ENCODE data around the gene DDI2. TPM values are rescaled to one million over a fixed set of nuclear protein-coding genes. Genes with fewer than 3 reads are reported as not detected.

DDI2 gene
- total and polyA plus RNA-seq, 5 donors from 2014 or later: 3.2 to 61.2 (median 6.8) TPM

- H3K4me3 ChIP-seq (ENCODE audit: low read depth, low read length): peak overlapping the region; percentile 44
- H3K4me1 ChIP-seq (ENCODE audit: control insufficient read depth, insufficient read depth, low read length, poor library complexity, severe bottlenecking): peaks cover 31% of the 10 kb centered on the region
- peaks cover 0 to 3% (median 0%) of the 10 kb centered on the region in 7 donors for H3K9me3 Mint-ChIP-seq
- peak overlapping the region; percentile 38 to 90 (median 65) for H3K27ac Mint-ChIP-seq
- H3K4me3 Mint-ChIP-seq: peak overlapping the region; percentile 88 to 91 (median 88)
- peak overlapping the region; percentile 85 for H3K27ac ChIP-seq (ENCODE audit: insufficient read depth, low read length, poor library complexity, severe bottlenecking)
- H3K27me3 ChIP-seq (ENCODE audit: control insufficient read depth, insufficient read depth, low read length): no peaks in the 10 kb centered on the region
- ATAC-seq (ENCODE audit: low read depth in 2 of 2) (no peak), DNase-seq (no peak)
- H3K9me3 ChIP-seq (ENCODE audit: control insufficient read depth in 2 of 2, low read length in 2 of 2): no peaks in the 10 kb centered on the region
- H3K27me3 Mint-ChIP-seq: peaks cover 4% of the 10 kb centered on the region
- peaks cover 22 to 37% (median 25%) of the 10 kb centered on the region in 4 donors for H3K4me1 Mint-ChIP-seq
- peaks cover 6% of the 10 kb centered on the region for H3K36me3 Mint-ChIP-seq
- no peaks in the 10 kb centered on the region for H3K36me3 ChIP-seq (ENCODE audit: control insufficient read depth, insufficient read depth, low read length)
These were observed 66.2 kb downstream of the DDI2 start for GRCh38 chr1:15683345-15684039.

GRCh38 chr1:15684042-15684461 is 66.8 kb downstream of the DDI2 start, which contains the start of gene PLEKHM2:
Gene PLEKHM2, plus strand, starts transcription at chr1:15684320. Its CDS starts 239 bp downstream, at chr1:15684559.
- Mint-ChIP-seq H3K27ac (peak within 1 kb of the TSS; percentile 91 to 95 (median 92)), H3K27me3 (peaks cover 4% of the 10 kb centered on the region), H3K4me3 (peak within 1 kb of the TSS; percentile 91 to 95 (median 92)), H3K4me1 (peaks cover 22 to 39% (median 27%) of the 10 kb centered on the region in 4 donors), H3K9me3 (peaks cover 0 to 3% (median 0%) of the 10 kb centered on the region in 7 donors), H3K36me3 (peaks cover 6% of the 10 kb centered on the region)
- H3K4me1 ChIP-seq (ENCODE audit: control insufficient read depth, insufficient read depth, low read length, poor library complexity, severe bottlenecking): peaks cover 31% of the 10 kb centered on the region
- H3K36me3 ChIP-seq (ENCODE audit: control insufficient read depth, insufficient read depth, low read length): no peaks in the 10 kb centered on the region
- no peaks in the 10 kb centered on the region for H3K27me3 ChIP-seq (ENCODE audit: control insufficient read depth, insufficient read depth, low read length)
- peak within 1 kb of the TSS; percentile 85 for H3K27ac ChIP-seq (ENCODE audit: insufficient read depth, low read length, poor library complexity, severe bottlenecking)
- H3K4me3 ChIP-seq (ENCODE audit: low read depth, low read length): peak within 1 kb of the TSS; percentile 79
- DNase-seq: peak; percentile 16 to 67 (median 57)
- H3K9me3 ChIP-seq (ENCODE audit: control insufficient read depth in 2 of 2, low read length in 2 of 2): no peaks in the 10 kb centered on the region
- peak; percentile 81 to 83 for ATAC-seq (ENCODE audit: low read depth in 2 of 2)

- no peaks in the 10 kb centered on the region for H3K27me3 ChIP-seq (ENCODE audit: control insufficient read depth, insufficient read depth, low read length)
- H3K4me1 Mint-ChIP-seq: peaks cover 21 to 42% (median 27%) of the 10 kb centered on the region in 4 donors
These were observed 67.4 kb downstream of the DDI2 start for GRCh38 chr1:15684468-15685291.

GRCh38 chr1:15685820-15686219 is 68.6 kb downstream of the DDI2 start:
- H3K27ac ChIP-seq (ENCODE audit: insufficient read depth, low read length, poor library complexity, severe bottlenecking): no peak overlapping the region

More at GRCh38 chr1:15684468-15685291, 67.4 kb downstream of the DDI2 start:
- Histone ChIP-seq H3K36me3 (ENCODE audit: control insufficient read depth, insufficient read depth, low read length) (peaks cover 4% of the 10 kb centered on the region), H3K9me3 (ENCODE audit: control insufficient read depth in 2 of 2, low read length in 2 of 2) (no peaks in the 10 kb centered on the region), H3K27ac (ENCODE audit: insufficient read depth, low read length, poor library complexity, severe bottlenecking) (peak overlapping the region; percentile 57), H3K4me3 (ENCODE audit: low read depth, low read length) (peak overlapping the region; percentile 79), H3K4me1 (ENCODE audit: control insufficient read depth, insufficient read depth, low read length, poor library complexity, severe bottlenecking) (peaks cover 31% of the 10 kb centered on the region)
- H3K27ac Mint-ChIP-seq: peak overlapping the region; percentile 91 to 95 (median 92)
- H3K4me3 Mint-ChIP-seq: peak overlapping the region; percentile 90 to 95 (median 92)
- H3K9me3 Mint-ChIP-seq: peaks cover 0 to 3% (median 0%) of the 10 kb centered on the region in 7 donors
- DNase-seq: peak; percentile 11 to 44 (median 30)
- peaks cover 6% of the 10 kb centered on the region for H3K36me3 Mint-ChIP-seq
- ATAC-seq (ENCODE audit: low read depth in 2 of 2): peak; percentile 23 to 28
- H3K27me3 Mint-ChIP-seq: peaks cover 4% of the 10 kb centered on the region

GRCh38 chr1:15687446-15687845 is 70.2 kb downstream of the DDI2 start:
- H3K27ac ChIP-seq (ENCODE audit: insufficient read depth, low read length, poor library complexity, severe bottlenecking): no peak overlapping the region
- no peaks in the 10 kb centered on the region for H3K9me3 ChIP-seq (ENCODE audit: control insufficient read depth in 2 of 2, low read length in 2 of 2)
- peak overlapping the region in 3 of 4 donors; percentile 19 to 88 (median 49) for H3K4me3 Mint-ChIP-seq
- H3K4me1 ChIP-seq (ENCODE audit: control insufficient read depth, insufficient read depth, low read length, poor library complexity, severe bottlenecking): peaks cover 31% of the 10 kb centered on the region
- no peak for ATAC-seq (ENCODE audit: low read depth in 2 of 2)
- H3K9me3 Mint-ChIP-seq: peaks cover 0 to 3% (median 0%) of the 10 kb centered on the region in 7 donors
- peaks cover 4% of the 10 kb centered on the region for H3K27me3 Mint-ChIP-seq
- H3K36me3 ChIP-seq (ENCODE audit: control insufficient read depth, insufficient read depth, low read length): peaks cover 4% of the 10 kb centered on the region
- no peak overlapping the region for H3K4me3 ChIP-seq (ENCODE audit: low read depth, low read length)
- DNase-seq: peak in 1 of 3 donors; percentile 22
- H3K27ac Mint-ChIP-seq: peak overlapping the region in 2 of 3 donors; percentile 15 to 47
- H3K27me3 ChIP-seq (ENCODE audit: control insufficient read depth, insufficient read depth, low read length): no peaks in the 10 kb centered on the region
- peaks cover 23 to 60% (median 34%) of the 10 kb centered on the region in 4 donors for H3K4me1 Mint-ChIP-seq
- H3K36me3 Mint-ChIP-seq: peaks cover 6% of the 10 kb centered on the region

More at GRCh38 chr1:15685820-15686219, 68.6 kb downstream of the DDI2 start:
- H3K27me3 Mint-ChIP-seq: peaks cover 4% of the 10 kb centered on the region
- H3K9me3 Mint-ChIP-seq: peaks cover 0 to 3% (median 0%) of the 10 kb centered on the region in 7 donors
- H3K27me3 ChIP-seq (ENCODE audit: control insufficient read depth, insufficient read depth, low read length): no peaks in the 10 kb centered on the region
- H3K4me1 ChIP-seq (ENCODE audit: control insufficient read depth, insufficient read depth, low read length, poor library complexity, severe bottlenecking): peaks cover 31% of the 10 kb centered on the region
- H3K4me1 Mint-ChIP-seq: peaks cover 23 to 50% (median 32%) of the 10 kb centered on the region in 4 donors
- peak overlapping the region; percentile 79 for H3K4me3 ChIP-seq (ENCODE audit: low read depth, low read length)
- H3K9me3 ChIP-seq (ENCODE audit: control insufficient read depth in 2 of 2, low read length in 2 of 2): no peaks in the 10 kb centered on the region
- peak overlapping the region; percentile 90 to 95 (median 92) for H3K4me3 Mint-ChIP-seq
- H3K36me3 Mint-ChIP-seq: peaks cover 6% of the 10 kb centered on the region
- H3K36me3 ChIP-seq (ENCODE audit: control insufficient read depth, insufficient read depth, low read length): peaks cover 4% of the 10 kb centered on the region
- peak overlapping the region; percentile 8 to 92 (median 40) for H3K27ac Mint-ChIP-seq
- ATAC-seq (ENCODE audit: low read depth in 2 of 2) (no peak), DNase-seq (peak in 1 of 3 donors; percentile 12)

- peaks cover 18% of the 10 kb centered on the region for H3K4me1 ChIP-seq (ENCODE audit: control insufficient read depth, insufficient read depth, low read length, poor library complexity, severe bottlenecking)
- H3K36me3 Mint-ChIP-seq: peaks cover 10% of the 10 kb centered on the region
- no peak overlapping the region for H3K4me3 Mint-ChIP-seq
- no peak overlapping the region for H3K4me3 ChIP-seq (ENCODE audit: low read depth, low read length)
- no peaks in the 10 kb centered on the region for H3K27me3 ChIP-seq (ENCODE audit: control insufficient read depth, insufficient read depth, low read length)
- peaks cover 0 to 3% (median 0%) of the 10 kb centered on the region in 7 donors for H3K9me3 Mint-ChIP-seq
- peaks cover 23 to 66% (median 29%) of the 10 kb centered on the region in 4 donors for H3K4me1 Mint-ChIP-seq
- no peak overlapping the region for H3K27ac Mint-ChIP-seq
- no peak overlapping the region for H3K27ac ChIP-seq (ENCODE audit: insufficient read depth, low read length, poor library complexity, severe bottlenecking)
- peaks cover 4% of the 10 kb centered on the region for H3K27me3 Mint-ChIP-seq
- peaks cover 4% of the 10 kb centered on the region for H3K36me3 ChIP-seq (ENCODE audit: control insufficient read depth, insufficient read depth, low read length)
- ATAC-seq (ENCODE audit: low read depth in 2 of 2) (no peak), DNase-seq (no peak)
- no peaks in the 10 kb centered on the region for H3K9me3 ChIP-seq (ENCODE audit: control insufficient read depth in 2 of 2, low read length in 2 of 2)
These were observed 73.1 kb downstream of the DDI2 start for GRCh38 chr1:15690317-15690716.

GRCh38 chr1:15691434-15692032 is 74.3 kb downstream of the DDI2 start:
- peak overlapping the region in 2 of 3 donors; percentile 49 to 86 for H3K27ac Mint-ChIP-seq
- no peak for ATAC-seq (ENCODE audit: low read depth in 2 of 2)
- Histone ChIP-seq H3K27ac (ENCODE audit: insufficient read depth, low read length, poor library complexity, severe bottlenecking) (no peak overlapping the region), H3K27me3 (ENCODE audit: control insufficient read depth, insufficient read depth, low read length) (no peaks in the 10 kb centered on the region), H3K36me3 (ENCODE audit: control insufficient read depth, insufficient read depth, low read length) (peaks cover 4% of the 10 kb centered on the region), H3K4me1 (ENCODE audit: control insufficient read depth, insufficient read depth, low read length, poor library complexity, severe bottlenecking) (peaks cover 9% of the 10 kb centered on the region), H3K9me3 (ENCODE audit: control insufficient read depth in 2 of 2, low read length in 2 of 2) (no peaks in the 10 kb centered on the region), H3K4me3 (ENCODE audit: low read depth, low read length) (no peak overlapping the region)
- H3K27me3 Mint-ChIP-seq: peaks cover 4% of the 10 kb centered on the region
- H3K4me1 Mint-ChIP-seq: peaks cover 15 to 59% (median 22%) of the 10 kb centered on the region in 4 donors
- peak overlapping the region in 1 of 4 donors; percentile 24 for H3K4me3 Mint-ChIP-seq
- H3K9me3 Mint-ChIP-seq: peaks cover 0 to 3% (median 0%) of the 10 kb centered on the region in 7 donors
- H3K36me3 Mint-ChIP-seq: peaks cover 10% of the 10 kb centered on the region
- DNase-seq: no peak
